Fibroblast of lung (primary cell): ENCODE data around the gene CCDC106. TPM values are rescaled to one million over a fixed set of nuclear protein-coding genes. Genes with fewer than 3 reads are reported as not detected.

Experiments used
- DNase-seq, 2 donors: peaks; one replicate each; pipeline versions ENCODE4 v3.0.0 to v3.0.0-alpha.2; 2010; ENCODE audit warnings: low read depth in 2 of 2
- H2AFZ ChIP-seq: 2 replicates; pipeline ENCODE4 v1.5.1; 2012; ENCODE audit warnings: low read length, control low read depth, inconsistent platforms
- H3K27ac ChIP-seq: 2 replicates; pipeline ENCODE4 v1.5.1; 2011; ENCODE audit warnings: low read length, control low read depth; ENCODE audit not compliant: insufficient read depth
- H3K27me3 ChIP-seq: 2 replicates; pipeline ENCODE4 v1.5.1; 2011; ENCODE audit warnings: mild to moderate bottlenecking, low read length; ENCODE audit not compliant: control insufficient read depth, insufficient read depth
- H3K36me3 ChIP-seq: 2 replicates; pipeline ENCODE4 v1.5.1; 2011; ENCODE audit warnings: low read length; ENCODE audit not compliant: control insufficient read depth, insufficient read depth
- H3K4me1 ChIP-seq: 2 replicates; pipeline ENCODE4 v1.5.1; 2011; ENCODE audit warnings: low read length; ENCODE audit not compliant: control insufficient read depth, insufficient read depth; ENCODE audit errors: extremely low read depth
- H3K4me2 ChIP-seq: 2 replicates; pipeline ENCODE4 v1.5.1; 2011; ENCODE audit warnings: low read length, control low read depth; ENCODE audit not compliant: insufficient read depth; ENCODE audit errors: extremely low read depth
- H3K4me3 ChIP-seq, 4 experiments: fragments of 200-600 bp in 1 of 4; sonication (generic) in 1 of 4; replicated peaks in 1 of 4; 2 replicates each; pipeline ENCODE4 v1.5.1; 2011 to 2016; ENCODE audit warnings: low read length in 4 of 4, low read depth in 3 of 4, mild to moderate bottlenecking in 3 of 4, control low read depth in 2 of 4, inconsistent platforms in 1 of 4, mixed read lengths in 1 of 4; ENCODE audit not compliant: insufficient read depth in 1 of 4; ENCODE audit errors: control extremely low read depth in 1 of 4
- H3K79me2 ChIP-seq: 2 replicates; pipeline ENCODE4 v1.5.1; 2012; ENCODE audit warnings: mild to moderate bottlenecking, low read length, inconsistent platforms; ENCODE audit not compliant: control insufficient read depth, insufficient read depth
- H3K9ac ChIP-seq: 2 replicates; pipeline ENCODE4 v1.5.1; 2011; ENCODE audit warnings: mild to moderate bottlenecking, low read length, control low read depth; ENCODE audit not compliant: insufficient read depth
- H3K9me3 ChIP-seq: 2 replicates; pipeline ENCODE4 v1.5.1; 2012; ENCODE audit warnings: low read depth, low read length; ENCODE audit not compliant: control insufficient read depth, insufficient read depth
- H4K20me1 ChIP-seq: 2 replicates; pipeline ENCODE4 v1.5.1; 2011; ENCODE audit warnings: low read length; ENCODE audit not compliant: control insufficient read depth, insufficient read depth; ENCODE audit errors: extremely low read depth
- CTCF ChIP-seq, 2 donors: IDR thresholded peaks in 1 of 2; conservative IDR thresholded peaks in 1 of 2; 1 replicate in 1 of 2; 2 replicates in 1 of 2; pipeline ENCODE4 v1.5.1; 2011 to 2012; ENCODE audit warnings: low read length in 2 of 2, control low read depth in 1 of 2, inconsistent platforms in 1 of 2, low read depth in 1 of 2, mild to moderate bottlenecking in 1 of 2
- EZH2 ChIP-seq: IDR thresholded peaks from 2 replicates; pipeline ENCODE4 v1.5.1; 2012; ENCODE audit warnings: low read length, control low read depth, mild to moderate bottlenecking; ENCODE audit errors: missing control alignments
- polyA plus RNA-seq, 2 donors: library from polyadenylated mRNA; depleted of rRNA in 1 of 2; stranded (reverse) in 1 of 2; unstranded in 1 of 2; fragments of >200 nt; gene quantifications; 2 replicates each; pipeline ENCODE4 v1.2.1, GENCODE V29; 2011 to 2012; ENCODE audit warnings: missing spikeins in 1 of 2
- total RNA-seq: library from RNA; depleted of rRNA; stranded (reverse); fragments of >200 nt; gene quantifications from 2 replicates; pipeline ENCODE4 v1.2.1, GENCODE V29; 2014

Gene CCDC106
- total and polyA plus RNA-seq, 2 donors (not counting 1 experiment from before 2014, with no cell fraction given) = 4.5 to 10.2 TPM

- no peak for TF ChIP-seq CTCF (conservative IDR thresholded peaks at IDR 0.05 in 1 of 2, IDR thresholded peaks at IDR 0.05 in 1 of 2; ENCODE audit: low read depth in 1 of 2, low read length in 2 of 2)
- no peak for TF ChIP-seq EZH2
- Histone ChIP-seq H3K79me2 (peaks cover 30% of the 10 kb centered on the region), H3K9me3 (no peaks in the 10 kb centered on the region), H3K9ac (no peak overlapping the region), H2AFZ (no peak overlapping the region), H3K36me3 (peaks cover 12% of the 10 kb centered on the region), H3K27me3 (no peaks in the 10 kb centered on the region), H3K27ac (no peak overlapping the region), H3K4me3 (peak overlapping the region in 3 of 4 experiments; percentile 81 to 87 (median 84)), H3K4me1 (peaks cover 16% of the 10 kb centered on the region), H3K4me2 (peak overlapping the region; percentile 55), H4K20me1 (no peaks in the 10 kb centered on the region)
- DNase-seq = no peak
Observed at GRCh38 chr19:55644842-55645511, 3.0 kb upstream of the CCDC106 start.

- TF ChIP-seq EZH2 = no peak
- no peak for TF ChIP-seq CTCF (conservative IDR thresholded peaks at IDR 0.05 in 1 of 2, IDR thresholded peaks at IDR 0.05 in 1 of 2; ENCODE audit: low read depth in 1 of 2, low read length in 2 of 2)
- no peak for DNase-seq
- H3K27ac ChIP-seq = no peak overlapping the region
- peaks cover 12% of the 10 kb centered on the region for H3K36me3 ChIP-seq
- H3K4me2 ChIP-seq = no peak overlapping the region
- no peaks in the 10 kb centered on the region for H4K20me1 ChIP-seq
- no peaks in the 10 kb centered on the region for H3K9me3 ChIP-seq
- H3K4me1 ChIP-seq = peaks cover 11% of the 10 kb centered on the region
- no peak overlapping the region for H2AFZ ChIP-seq
- peaks cover 30% of the 10 kb centered on the region for H3K79me2 ChIP-seq
- no peak overlapping the region for H3K4me3 ChIP-seq
- no peak overlapping the region for H3K9ac ChIP-seq
- H3K27me3 ChIP-seq = no peaks in the 10 kb centered on the region
Observed at GRCh38 chr19:55645512-55645881, 2.5 kb upstream of the CCDC106 start.

GRCh38 chr19:55646889-55647731, 902 bp upstream of the CCDC106 start:
- Histone ChIP-seq H3K27me3 (no peaks in the 10 kb centered on the region), H3K9me3 (no peaks in the 10 kb centered on the region), H3K9ac (no peak overlapping the region), H3K36me3 (peaks cover 13% of the 10 kb centered on the region), H4K20me1 (no peaks in the 10 kb centered on the region), H3K79me2 (peaks cover 25% of the 10 kb centered on the region), H2AFZ (no peak overlapping the region), H3K4me3 (peak overlapping the region; percentile 58 to 79 (median 60)), H3K4me1 (peaks cover 10% of the 10 kb centered on the region), H3K4me2 (peak overlapping the region; percentile 93), H3K27ac (no peak overlapping the region)
- DNase-seq = no peak
- TF ChIP-seq CTCF (conservative IDR thresholded peaks at IDR 0.05 in 1 of 2, IDR thresholded peaks at IDR 0.05 in 1 of 2; ENCODE audit: low read depth in 1 of 2, low read length in 2 of 2) (no peak), EZH2 (no peak)
